Measurements from ENCODE around the gene PLCL1. TPM values are rescaled to one million over a fixed set of nuclear protein-coding genes. Genes with fewer than 3 reads are reported as not detected.
A peak's percentile ranks its signal among the peaks of the same experiment; 100 is the strongest.

PLCL1 gene
- total RNA-seq, 1 donor from 2014 or later = 96.2 TPM

DNA sequence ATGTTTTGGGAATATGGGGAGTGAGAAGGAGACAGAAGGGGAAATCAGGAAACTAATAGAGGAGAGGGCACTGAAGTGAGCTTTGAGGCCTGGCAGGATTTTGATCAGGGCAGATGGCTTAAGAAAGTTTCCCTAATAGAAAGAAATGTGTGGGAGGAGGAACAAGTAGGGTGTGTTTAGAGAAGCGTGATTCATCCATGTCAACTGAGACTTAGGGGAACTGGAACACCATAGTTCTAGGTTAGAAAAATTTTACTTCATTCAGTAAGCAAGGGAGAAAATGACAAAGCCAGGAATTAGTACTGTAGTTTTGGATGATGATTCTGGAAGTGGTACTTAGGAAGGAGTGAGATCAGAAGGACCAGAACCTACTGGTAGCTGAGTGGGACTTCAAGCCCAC, 296.0 kb downstream of the PLCL1 start:
- intact Hi-C loops (cut with DNase I) = no loop called here
- ATAC-seq = peak; percentile 65
- DNase-seq (ENCODE audit: missing footprints) = no peak

DNA sequence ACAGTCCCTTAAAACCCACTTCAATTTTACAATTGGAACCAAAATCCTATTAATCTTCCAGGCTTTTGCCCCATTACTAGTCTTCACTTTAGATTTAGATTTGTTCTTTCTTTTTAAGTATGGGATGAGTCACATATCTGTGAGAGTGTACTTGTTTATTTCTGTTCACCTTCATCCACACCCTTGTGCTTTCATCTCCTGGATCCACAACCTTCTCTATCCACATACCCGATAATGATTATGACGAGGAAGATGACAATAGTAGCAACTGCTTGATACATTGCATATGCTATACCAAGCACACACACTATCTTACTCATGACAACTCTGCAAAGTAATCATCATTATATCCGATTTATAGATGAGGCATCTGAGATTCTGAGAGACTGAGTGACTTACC, 297.3 kb downstream of the PLCL1 start:
- peak; percentile 13 for ATAC-seq
- no peak for DNase-seq (ENCODE audit: missing footprints)
- intact Hi-C loops (cut with DNase I) = no loop called here

DNA sequence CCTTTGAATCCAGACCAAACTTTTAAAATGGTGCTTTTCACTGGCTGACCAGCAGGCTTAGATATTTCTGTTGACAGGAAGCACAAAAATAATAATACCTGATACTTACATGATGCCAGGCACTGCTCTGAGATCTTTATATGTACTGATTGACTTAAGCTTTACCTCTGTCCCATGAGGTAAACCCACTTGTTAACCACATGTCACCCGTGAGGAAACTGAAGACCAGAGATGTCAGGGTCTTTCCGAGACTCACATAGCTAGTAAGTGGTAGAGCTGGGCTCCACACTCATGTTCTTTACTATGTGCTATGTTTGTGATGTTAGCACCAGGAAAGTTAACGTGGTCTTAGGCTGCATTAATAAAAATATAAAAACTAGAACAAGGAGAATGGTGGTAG, 297.7 kb downstream of the PLCL1 start:
- no peak for DNase-seq (ENCODE audit: missing footprints)
- intact Hi-C loops (cut with DNase I) = no loop called here
- no peak for ATAC-seq

GRCh38 chr2:198102856-198103255, 298.5 kb downstream of the PLCL1 start:
- DNase-seq (ENCODE audit: missing footprints) (no peak), ATAC-seq (peak; percentile 27)
- intact Hi-C loops (cut with DNase I) = no loop called here

DNA sequence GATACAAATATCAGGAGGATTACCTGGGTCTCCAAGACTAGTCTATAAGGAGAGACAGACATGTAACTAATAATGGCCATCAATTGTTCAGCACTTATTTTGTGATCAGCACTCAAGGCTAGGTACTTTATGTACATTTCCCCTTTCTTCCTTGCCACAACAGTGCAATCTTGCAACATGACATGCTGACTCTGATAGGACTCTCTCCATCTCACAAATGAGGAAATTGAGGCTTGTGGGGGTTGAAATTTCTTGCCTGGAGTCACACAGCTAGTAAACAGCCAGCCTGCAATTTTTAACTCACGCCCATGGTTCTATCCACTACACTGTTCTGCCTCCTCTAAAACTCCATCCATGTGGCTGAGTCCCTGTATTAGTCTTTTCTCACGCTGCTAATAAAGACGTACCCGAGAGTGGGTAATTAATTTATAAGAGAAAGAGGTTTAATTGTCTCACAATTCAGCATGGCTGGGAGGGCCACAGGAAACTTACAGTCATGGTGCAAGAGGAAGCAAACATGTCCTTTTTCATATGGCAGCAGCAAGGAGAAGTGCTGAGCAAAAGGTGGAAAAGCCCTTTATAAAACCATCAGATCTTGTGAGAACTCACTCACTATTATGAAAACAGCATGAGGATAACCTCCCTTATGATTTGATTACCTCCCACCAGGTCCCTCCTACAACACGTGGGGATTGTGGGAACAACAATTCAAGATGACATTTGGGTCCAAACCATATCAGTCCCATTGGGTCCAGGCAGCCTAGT, 302.4 kb downstream of the PLCL1 start:
- DNase-seq (ENCODE audit: missing footprints) (no peak), ATAC-seq (no peak)
- intact Hi-C loops (cut with DNase I) = loop anchor here (5.0 kb wide), 1 partner anchor 40 kb away; no protein-coding TSS in a partner anchor

GRCh38 chr2:198113316-198113715, 308.9 kb downstream of the PLCL1 start:
- intact Hi-C loops (cut with DNase I) = loop anchor here (10.0 kb wide), 1 partner anchor 229 kb away; no protein-coding TSS in a partner anchor
- ATAC-seq = peak; percentile 79
- no peak for DNase-seq (ENCODE audit: missing footprints)

GRCh38 chr2:198114064-198114463, 309.7 kb downstream of the PLCL1 start:
- DNase-seq (ENCODE audit: missing footprints) (no peak), ATAC-seq (peak; percentile 89)
- intact Hi-C loops (cut with DNase I) = loop anchor here (10.0 kb wide), 1 partner anchor 229 kb away; no protein-coding TSS in a partner anchor

DNA sequence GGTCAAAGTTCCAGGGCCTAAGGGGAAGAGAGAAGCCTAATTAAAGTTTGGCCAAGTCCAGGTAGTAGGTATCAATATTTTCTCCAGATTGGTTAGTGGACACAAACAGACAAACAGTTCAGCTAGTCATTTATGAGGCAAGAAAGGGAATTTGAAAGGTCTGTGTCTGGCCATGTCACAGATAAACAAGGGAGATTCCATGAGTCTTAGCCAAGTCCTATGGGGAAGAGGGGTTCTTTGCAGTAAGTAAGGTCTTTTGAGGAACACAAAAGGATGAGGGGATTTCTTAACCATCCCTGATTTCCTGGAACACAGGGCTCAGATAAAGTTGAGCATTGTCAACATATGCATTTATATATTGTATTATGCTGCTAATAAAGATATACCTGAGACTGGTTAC, 310.8 kb downstream of the PLCL1 start:
- ATAC-seq = no peak

GRCh38 chr2:198116756-198117155, 312.4 kb downstream of the PLCL1 start:
- ATAC-seq = no peak
- DNase-seq (ENCODE audit: missing footprints) = no peak
- intact Hi-C loops (cut with DNase I) = loop anchor here (10.0 kb wide), 1 partner anchor 232 kb away; no protein-coding TSS in a partner anchor

More for the DNA sequence above, 310.8 kb downstream of the PLCL1 start:
- intact Hi-C loops (cut with DNase I) = loop anchor here (10.0 kb wide), 1 partner anchor 230 kb away; no protein-coding TSS in a partner anchor
- DNase-seq (ENCODE audit: missing footprints) = no peak

DNA sequence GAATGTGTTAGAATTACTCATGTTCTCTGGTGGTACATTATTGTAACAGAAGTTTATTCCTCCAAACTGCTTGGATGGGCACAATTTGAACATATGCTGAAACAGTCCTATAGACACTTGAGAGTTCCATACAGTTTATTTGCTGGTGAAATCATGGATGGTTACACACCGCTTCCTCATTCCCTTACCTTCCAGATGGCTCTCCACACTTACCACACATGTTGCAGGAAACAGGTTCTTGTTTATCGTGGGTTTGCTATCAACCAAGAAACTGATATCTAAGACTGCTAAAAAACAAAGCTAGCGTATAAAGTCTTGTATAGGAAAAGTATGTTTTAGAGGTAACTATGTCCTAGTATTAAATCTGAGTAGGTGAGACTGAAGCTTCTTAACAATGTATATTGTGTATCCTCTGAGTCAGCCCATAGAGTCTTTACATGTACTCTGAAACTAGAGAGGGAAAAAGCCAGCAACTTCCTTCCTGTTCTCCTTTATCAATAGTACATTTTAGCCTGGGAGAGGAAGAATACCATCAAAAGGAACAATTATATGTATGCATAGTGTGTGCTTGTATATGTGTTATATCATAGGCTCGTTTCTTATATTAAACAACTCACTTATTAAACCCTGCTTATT, 313.1 kb downstream of the PLCL1 start:
- no peak for DNase-seq (ENCODE audit: missing footprints)
- ATAC-seq = no peak
- intact Hi-C loops (cut with DNase I) = loop anchor here (10.0 kb wide), 1 partner anchor 233 kb away; no protein-coding TSS in a partner anchor

DNA sequence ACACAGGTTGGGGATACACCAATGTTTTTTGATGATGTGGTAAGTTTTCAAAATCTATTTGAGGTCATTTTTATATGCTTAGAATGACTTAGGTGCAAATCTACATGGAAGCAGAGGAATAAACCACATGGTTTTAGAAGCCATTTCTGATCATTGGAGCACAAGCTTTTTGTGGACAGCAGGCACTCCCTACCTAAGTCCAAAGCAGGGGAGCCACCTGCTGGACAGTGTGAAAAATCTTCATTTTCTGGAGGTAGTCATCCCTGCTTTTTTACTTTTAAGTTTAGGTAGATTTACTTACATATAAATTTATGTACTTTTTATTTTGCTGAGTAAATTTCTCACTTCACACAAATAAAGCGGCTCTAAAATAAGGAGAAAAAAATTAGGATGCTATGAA, 323.2 kb downstream of the PLCL1 start:
- peak; percentile 71 for ATAC-seq
- DNase-seq (ENCODE audit: missing footprints) = no peak
- intact Hi-C loops (cut with DNase I) = loop anchor here (1.0 to 10.0 kb wide), 3 partner anchors 167 to 324 kb away; no protein-coding TSS in a partner anchor

- intact Hi-C loops (cut with DNase I) = loop anchor here (5.0 to 10.0 kb wide), 3 partner anchors 165 to 425 kb away; partner anchors contain the start of gene MARS2
- no peak for ATAC-seq
- DNase-seq (ENCODE audit: missing footprints) = no peak
These were observed 325.2 kb downstream of the PLCL1 start for GRCh38 chr2:198129609-198130008.

- DNase-seq (ENCODE audit: missing footprints) (no peak), ATAC-seq (peak; percentile 53)
- intact Hi-C loops (cut with DNase I) = loop anchor here (10.0 kb wide), 1 partner anchor 430 kb away; the partner anchor contains the start of gene MARS2
These were observed 330.0 kb downstream of the PLCL1 start for GRCh38 chr2:198134293-198134955.

DNA sequence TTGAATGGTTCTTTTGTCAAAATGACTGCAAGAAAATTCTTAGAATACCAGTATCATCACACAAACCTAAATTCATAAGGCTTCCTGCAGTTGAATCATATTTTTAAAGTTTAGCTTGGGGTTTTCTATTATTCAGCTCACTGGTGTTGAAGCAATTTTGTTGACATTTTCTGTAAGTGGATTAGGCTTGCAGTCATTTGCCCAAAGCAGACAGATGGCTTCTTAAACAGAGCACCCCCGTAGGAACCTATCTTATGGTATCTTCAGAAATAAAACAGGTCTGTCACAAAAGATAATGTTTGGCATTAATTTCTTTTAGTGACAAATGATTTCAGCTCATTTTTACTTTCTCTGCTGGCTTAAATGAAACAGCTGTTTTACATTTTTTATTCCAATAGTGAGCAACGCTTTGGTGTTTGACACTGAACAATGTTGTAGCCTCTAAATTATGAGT, 331.1 kb downstream of the PLCL1 start:
- ATAC-seq (no peak), DNase-seq (ENCODE audit: missing footprints) (no peak)
- intact Hi-C loops (cut with DNase I) = loop anchor here (10.0 kb wide), 1 partner anchor 431 kb away; the partner anchor contains the start of gene MARS2

DNA sequence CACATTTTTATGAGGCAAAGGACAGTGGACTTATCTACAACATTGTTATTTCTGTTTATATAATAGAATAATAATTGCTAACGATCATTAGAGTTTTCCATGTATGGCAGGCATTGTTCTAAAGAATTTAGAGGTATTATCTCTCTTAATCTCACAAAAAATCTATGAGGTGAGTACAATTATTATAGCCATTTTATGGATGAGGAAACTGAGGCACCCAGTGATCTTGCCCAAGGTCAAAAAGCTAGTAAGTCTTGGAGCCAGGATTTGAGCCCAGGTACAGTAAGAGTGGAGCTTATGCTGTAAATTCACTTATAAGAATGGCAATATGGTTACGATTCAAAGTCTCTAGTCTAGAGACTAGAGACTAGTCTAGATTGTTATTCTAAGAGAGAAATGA, 331.7 kb downstream of the PLCL1 start:
- no peak for ATAC-seq
- DNase-seq (ENCODE audit: missing footprints) = no peak
- intact Hi-C loops (cut with DNase I) = loop anchor here (10.0 kb wide), 1 partner anchor 431 kb away; the partner anchor contains the start of gene MARS2

DNA sequence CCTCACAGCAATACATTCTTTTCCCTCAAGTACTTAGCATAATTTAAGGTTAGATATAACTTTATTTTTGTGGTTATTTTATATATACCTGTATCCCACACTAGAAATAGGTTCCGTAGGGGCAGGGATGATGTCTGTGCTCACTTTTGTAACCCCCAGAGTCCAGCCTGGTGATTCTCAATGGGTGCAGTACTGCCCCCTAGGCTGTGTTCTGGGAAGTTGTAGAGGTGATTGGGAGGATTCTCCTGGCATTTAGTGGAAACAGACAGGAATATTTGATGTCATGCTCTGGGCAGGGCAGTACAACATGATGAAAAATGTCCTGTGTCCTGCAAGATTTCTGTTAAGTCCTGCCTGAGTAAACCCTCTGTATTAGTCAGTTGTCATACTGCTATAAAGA, 333.3 kb downstream of the PLCL1 start:
- no peak for ATAC-seq
- no peak for DNase-seq (ENCODE audit: missing footprints)
- intact Hi-C loops (cut with DNase I) = loop anchor here (10.0 kb wide), 1 partner anchor 433 kb away; the partner anchor contains the start of gene MARS2

DNA sequence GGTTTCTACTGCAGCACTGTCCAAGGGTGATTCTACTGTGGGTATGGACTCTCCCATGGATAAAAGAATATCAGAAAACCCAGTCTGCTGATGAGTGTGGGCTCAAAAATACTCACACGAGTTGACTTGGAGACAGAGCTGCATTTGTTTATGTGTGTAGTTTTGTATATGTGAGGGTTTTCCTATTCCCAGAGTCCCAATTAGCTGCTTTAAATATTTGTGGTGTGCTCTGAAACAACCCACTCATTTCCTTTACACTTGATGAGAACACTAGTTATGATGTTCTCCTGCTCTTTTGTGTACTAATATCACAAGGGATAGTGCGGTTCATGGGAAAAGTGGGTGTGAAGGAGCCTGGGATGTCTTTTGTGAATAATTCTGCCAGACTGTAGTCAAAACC, 337.3 kb downstream of the PLCL1 start:
- intact Hi-C loops (cut with DNase I) = no loop called here

DNA sequence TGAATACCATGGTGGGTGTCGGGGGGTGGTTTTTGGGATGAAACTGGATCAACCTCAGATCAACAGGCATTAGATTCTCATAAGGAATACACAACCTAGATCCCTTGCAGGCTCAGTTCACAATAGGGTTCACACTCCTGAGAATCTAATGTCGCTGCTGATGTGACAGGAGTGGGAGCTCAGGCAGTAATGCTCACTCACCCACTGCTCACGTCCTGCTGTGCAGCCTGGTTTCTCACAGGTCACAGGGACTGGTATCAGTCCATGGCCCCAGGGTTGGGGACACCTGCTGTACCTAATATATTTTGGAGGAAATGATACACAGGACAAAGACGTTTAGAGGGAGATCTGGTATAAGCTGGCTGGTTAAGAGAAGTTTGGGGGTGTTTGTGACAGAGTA, 338.8 kb downstream of the PLCL1 start:
- ATAC-seq (no peak), DNase-seq (ENCODE audit: missing footprints) (no peak)
- intact Hi-C loops (cut with DNase I) = no loop called here

More for the DNA sequence above, 337.3 kb downstream of the PLCL1 start:
- DNase-seq (ENCODE audit: missing footprints) = no peak
- ATAC-seq = no peak

DNA sequence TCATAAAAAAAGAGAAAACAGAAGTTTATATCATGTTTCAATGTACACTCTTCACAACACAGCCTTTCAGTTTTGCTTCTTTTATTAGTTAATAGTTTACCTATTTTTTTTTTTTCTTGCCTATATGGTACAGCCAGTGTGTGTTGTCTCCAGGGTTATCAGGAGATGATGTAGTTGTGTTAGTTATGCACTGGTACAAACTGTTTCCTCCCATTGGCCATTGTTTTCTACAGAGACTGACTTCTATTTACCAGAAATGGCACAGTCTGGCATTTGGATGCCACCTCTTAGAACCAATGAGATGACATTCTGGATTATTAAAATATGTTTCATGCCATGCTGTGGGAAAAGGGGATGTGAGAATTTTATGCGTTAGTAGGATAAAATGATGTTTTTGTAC, 339.4 kb downstream of the PLCL1 start:
- DNase-seq (ENCODE audit: missing footprints) (no peak), ATAC-seq (no peak)
- intact Hi-C loops (cut with DNase I) = no loop called here

All from Right ventricle myocardium inferior (tissue), 1 donor.